Suppressor macrophage treated with lipopolysaccharide for 4 hours (primary cell): ENCODE data around the gene DR1.

Experiments
- DNase-seq: peaks from one replicate; pipeline ENCODE4 v3.0.0-alpha.2; 2020

Gene DR1

DNA sequence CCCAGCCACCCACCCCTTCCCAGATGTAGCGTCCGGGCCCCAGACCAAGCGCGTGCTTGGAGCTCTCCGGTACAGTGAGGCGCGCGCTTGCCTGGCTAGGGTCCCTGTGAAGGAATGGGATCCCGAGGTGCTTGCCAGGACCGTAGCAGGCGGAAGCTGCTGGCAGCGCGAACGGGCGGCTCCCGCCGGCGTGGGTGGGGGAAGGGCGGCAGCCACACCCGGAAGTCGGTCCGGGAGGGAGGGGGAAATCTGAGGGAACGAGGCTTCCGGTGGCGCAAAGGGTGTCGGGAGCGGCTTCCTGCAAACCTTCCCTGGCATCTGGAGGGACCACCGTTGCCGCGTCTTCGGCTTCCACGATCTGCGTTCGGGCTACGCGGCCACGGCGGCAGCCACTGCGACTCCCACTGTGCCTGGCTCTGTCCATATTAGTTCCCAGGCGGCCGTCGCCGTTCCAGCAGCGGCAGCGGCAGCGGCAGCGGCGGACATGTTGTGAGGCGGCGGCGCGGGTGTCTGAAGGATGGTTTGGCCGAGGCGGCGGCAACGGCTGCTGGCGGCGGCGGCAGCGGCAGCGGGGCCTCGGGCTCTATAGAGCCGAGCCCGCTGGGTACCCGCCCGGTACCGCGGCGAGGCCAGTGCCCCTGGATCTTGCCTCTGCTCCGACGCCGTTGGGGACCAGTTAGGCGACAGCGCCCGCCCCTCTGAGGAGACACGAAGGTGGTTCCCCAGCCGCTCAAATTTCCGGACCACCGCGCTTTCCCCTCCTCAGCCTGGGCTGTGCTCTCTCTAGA is at the start of gene DR1:
DR1 (plus strand) TSS at position 275 of the 788 bp plus-strand sequence. CDS start 739 bp downstream, outside the sequence.
- DNase-seq: peak; percentile 96

DNA sequence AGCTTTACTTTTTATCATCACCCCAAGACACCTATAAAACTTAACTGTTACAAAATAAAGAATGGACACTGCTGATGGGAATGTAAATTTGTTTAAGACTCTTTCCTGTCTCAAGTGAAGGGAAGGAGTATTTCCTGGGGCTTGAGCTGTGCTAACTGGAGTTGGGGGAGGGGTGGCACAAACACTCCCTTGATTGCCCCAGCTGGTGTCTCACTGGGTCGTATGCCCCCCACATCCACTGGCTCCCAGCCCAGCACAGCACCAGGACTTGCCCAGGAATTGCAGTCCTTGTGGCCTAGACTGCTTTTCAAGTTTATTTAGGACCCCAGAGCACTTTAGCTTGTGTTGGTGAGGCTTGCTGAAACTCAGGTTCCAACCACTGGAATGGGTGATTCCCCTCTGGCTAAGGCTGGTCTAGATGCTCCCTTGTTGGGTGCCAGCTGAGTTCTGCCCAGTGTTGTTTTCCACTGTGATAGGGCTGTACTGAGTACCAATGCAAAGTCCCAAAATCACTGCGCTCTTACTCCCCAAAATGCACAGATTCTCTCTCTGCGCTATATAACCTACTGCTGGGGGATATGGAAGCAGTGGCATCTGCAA is 49.1 kb upstream of the DR1 start:
- DNase-seq: no peak

DNA sequence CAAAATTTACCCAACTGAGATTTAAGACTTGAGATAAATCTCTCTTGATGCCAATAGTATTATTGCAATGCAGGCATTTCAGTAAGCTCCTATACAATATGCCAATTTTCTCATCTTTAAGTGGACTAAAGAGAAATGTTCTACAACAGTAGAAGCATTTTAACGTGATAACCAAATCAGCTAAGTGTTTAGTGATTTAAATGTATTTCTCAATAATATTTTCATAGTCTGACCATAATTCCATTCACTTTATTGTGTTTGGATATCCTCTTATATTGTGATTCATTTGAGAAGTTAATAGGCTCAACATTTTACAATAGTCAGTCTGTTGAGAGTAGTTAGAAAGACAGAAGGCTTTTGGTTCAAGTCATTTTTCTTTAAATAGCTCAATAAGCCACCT is 44.6 kb upstream of the DR1 start:
- no peak for DNase-seq

DNA sequence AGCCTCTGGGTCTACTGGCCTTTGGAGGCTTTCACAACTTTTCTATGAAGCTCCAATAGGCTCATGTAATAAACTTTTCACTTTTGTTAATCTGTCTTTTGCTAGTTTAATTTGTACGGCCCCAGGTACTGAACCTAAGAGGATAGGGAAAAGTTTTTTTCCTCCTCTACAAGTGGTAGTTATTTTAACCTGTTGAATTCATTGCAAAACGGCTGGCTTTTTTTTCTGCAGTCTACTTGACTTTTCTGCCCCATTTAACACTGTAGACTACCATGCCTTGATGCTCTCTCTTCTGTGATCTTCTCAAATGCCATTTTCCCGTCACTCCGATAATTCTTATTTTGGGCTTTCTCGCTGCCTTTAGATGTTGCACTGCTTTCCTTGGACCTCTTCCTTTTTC is 43.6 kb upstream of the DR1 start:
- DNase-seq: no peak

DNA sequence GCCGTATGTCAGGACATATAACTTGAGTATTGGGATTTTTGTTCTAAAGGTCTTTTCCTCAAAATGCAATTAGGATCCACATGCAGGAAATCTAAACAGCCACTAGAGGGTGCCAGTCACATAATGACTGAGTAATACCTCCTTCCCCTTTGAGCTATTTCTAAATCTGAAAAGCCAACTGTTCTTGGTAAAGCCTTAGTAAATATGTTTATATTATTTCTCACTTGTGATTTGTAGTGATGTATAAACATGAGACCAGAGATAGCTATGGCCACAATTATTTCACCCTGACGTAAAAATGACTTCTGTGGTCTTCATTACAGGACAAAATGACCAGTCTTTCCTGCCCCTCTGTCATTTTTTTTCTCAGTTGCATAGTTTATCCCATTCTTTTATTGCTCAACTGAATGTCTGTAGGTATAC is 41.0 kb upstream of the DR1 start:
- DNase-seq: peak; percentile 82

DNA sequence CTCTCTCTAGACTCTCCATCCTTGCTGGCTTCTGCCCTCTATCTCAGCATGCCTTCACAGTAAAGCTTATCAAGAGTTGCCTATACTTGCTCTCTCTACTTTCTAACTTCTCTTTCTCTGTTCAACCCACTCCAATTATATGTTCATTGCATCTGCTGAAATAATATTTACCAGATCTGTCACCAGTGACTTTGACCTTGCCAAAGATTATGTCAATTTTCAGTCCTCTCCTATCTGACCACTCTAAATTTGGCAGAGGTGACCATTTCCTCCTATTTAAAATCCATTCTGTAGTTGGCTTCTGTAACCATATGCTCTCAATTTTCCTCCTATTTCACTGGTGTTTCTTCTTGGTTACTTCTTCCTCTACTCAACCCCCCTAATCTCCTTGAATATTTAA is 38.8 kb upstream of the DR1 start:
- no peak for DNase-seq

DNA sequence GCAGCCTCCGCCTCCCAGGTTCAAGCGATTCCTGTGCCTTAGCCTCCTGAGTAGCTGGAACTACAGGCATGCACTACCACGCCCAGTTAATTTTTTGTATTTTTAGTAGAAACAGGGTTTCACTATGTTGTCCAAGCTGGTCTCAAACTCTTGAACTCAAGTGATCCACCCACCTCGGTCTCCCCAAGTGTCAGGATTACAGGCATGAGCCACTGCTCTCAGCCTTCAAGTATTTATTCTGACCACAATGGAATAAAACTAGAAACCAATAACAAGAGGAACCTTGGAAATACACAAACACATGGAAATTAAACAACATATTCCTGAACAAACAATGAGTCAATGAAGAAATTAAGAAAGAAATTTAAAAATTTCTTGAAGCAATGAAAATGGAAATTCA is 32.7 kb upstream of the DR1 start:
- DNase-seq: no peak

DNA sequence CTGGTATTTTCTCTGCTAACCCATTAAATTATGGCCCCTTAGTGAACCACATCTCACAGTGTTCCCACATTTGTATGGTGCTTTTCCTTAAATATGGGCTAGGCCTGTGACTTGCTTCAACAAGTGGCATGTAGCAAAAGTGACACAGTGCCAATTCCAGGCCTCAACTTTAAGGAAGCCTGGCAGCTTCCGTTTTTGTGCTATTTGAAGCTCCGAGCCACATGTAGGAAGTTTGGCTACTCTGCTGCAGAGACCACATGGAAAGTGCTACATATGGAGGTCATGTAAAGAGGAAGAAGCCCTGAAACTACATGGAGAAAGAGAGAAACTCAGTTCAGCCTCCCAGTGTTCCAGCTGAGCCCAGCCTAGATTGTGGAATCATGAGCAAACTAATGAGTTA is 28.5 kb upstream of the DR1 start:
- peak; percentile 80 for DNase-seq

DNA sequence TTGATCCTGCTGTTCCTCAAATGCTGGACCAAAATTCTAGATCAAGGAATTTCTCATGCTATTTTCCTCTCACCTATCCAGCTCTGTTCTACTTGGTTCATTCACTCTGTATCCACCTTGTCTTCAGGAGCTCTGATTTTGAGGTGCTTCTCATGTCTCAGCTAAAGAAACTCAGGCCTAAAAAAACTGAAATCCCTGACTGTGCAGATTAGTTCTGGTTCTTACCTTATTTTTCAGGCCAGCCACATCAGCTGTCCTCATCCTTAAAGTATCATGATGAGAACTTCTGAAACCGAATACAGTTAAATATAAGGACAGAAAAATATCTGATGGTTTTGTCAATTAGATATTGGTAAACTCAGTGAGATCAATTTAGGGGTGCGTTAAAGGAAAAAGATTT is 27.8 kb upstream of the DR1 start:
- DNase-seq: no peak

DNA sequence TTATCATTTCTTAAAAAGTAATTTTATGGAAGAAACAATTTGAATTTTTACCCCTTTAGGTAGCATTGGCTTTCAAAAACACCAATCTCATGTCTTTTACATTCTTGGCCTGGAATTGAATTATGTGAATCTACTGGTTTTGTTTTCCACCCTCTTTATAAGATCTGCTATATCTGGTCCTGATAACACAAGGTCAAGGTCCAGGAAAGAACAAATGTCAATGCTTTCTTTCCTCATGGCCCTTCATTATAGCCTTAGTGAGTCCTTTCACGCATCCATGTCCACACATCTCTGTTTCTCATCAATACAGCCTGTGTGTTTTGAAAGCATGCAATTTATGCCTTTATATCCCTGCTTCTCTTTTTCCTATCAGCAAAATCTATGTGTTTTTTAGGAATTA is 24.0 kb upstream of the DR1 start:
- no peak for DNase-seq

DNA sequence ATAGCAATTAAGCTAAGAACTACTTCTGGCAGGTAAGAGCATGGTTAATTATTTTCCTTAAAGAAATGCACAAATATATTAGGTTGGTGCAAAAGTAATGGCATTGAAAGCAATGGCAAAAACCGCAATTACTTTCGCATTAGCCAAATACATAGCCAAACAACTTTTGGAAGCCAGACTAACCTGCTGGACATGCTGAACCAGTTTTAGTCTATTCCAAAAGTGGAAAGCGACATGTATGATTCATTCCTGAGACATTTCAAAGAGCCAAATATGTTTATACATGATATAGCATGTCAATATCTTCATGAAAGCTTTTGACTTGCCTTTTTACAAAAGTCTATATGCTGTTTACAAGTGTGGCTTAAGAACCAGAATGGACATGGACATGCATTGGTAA is 23.4 kb upstream of the DR1 start:
- DNase-seq: no peak

DNA sequence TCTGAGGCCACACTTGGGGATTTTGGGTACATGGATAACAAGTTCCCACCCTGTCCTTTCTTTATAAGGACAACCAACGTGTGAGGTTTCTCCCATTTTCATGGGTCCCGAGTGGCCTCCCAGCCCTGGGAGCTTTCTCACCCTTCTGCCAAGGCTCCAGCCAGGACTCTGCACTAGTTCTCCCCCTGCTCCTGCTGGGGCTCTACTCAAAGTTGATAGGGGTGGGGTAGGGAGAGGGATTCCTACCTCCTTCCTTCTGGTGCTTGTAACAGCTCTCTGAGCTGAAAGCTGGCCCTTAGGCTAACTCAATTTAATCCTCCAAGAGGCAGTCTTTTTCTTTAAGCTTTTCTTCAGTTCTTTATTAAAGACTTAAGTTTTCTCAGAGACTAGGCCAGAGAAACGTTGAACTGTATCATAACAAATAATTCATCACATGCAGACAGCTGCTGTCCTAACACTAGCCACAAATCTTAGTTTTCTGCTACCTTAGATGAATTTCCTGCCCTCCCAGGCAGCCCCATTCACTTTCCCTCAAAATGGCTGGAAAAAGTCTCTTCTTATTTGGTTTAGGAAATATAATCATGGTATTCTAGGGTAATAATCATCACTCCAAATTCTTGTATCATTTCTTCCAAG is 22.4 kb upstream of the DR1 start:
- DNase-seq: no peak

DNA sequence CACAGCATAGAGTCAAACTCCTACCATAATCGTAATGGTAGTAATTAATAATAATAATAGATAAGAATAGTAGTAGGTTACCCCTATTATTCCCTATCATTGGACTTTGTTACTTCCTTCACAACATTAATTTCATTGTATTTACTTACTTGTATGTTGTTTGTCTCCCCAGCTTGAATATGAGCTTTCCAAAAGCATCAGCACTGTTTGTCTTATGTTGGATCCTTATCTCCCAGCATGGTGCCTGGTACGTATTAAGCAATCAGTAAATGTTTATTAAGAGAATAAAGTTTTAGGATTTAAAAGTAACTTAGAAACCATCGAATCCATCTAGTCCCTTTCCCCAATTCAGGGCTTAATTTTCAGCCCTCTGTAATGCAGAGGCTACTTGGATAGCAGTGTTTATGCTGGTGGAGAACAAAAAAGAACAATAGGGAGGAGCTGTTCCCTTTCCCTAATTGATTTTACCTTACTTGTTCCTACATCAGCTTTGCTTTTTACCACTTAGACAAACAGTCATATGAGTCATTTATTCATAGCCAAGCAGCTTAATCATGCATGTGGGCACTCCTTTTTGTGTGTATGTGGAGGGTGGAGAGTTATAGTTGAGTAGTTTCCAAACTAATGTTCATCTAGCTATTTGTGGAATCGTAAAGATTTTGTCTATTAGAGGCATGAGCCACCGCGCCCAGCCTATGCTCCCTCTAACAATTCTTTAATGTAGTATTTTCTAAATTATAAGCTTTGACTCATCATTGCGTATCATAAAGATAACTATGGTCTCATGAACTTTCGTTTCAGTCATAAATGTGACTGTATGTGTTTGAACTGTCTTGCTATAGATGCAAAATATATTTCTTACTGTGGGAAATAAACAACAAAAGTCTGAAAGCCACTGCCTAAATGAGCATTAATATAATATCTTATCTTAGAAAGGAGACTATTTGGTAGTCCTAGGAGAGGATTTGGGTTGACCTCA is 20.9 kb upstream of the DR1 start:
- DNase-seq: no peak

DNA sequence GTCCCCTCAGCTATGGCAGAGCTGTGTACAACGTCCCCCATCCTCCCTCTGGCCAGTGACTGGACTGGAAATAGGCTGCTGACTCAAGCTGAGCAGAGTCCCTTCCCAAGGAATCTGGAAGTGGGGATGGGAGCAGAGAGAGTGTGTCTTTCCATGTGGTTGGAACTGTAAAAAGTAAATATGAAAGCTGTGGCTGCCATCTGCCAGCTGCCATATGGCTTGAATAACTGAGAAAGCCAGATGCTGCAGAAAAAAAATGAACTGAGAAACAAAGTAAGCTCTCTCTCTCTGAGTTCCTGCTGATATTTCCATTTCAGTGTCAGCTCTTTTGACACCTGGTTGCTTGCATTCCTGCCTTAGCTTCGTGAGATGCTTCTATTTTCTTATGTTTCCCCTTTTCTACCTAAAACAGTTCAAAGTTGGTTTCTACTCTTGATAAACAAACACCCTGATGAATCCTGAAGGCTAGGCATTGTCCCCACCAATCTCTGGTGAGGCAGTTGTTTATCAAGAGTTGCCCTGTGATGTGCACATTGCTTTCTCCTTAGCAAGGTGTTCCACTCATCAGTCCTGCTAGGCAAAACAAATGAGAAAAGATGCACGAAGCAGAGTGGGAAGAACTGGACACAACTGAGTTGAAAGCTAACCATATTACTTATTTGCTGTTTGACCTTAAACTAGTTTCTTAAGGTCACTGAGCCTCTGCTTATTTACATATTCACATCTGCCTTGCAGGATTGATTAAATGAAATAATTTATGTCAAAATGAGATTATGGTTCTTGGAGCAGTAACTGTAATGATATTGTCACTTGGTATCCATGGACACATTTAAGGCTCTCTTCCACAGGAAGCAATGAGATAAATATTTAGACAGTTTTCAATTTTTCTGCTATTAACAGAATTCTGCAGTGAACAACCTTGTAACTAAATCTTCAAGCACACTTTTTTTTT is 16.6 kb upstream of the DR1 start:
- DNase-seq: no peak

DNA sequence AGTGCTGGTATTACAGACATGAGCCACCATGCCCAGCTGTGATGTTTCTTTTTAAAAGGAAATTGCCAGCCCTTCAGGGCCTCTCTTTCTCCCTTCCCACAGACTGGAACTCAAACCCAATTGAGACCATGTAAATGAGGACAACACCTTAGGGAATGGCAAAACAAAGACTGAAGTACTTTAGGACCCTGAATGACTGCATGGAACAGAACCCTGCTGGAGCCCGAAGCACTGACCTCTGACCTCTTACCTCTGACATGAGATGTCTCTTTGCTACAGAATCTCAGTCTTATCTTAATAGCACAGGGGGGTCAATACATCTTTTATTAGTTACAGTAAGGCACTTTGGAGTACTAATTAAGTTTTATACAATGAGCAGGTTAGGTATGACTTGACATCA is 15.5 kb upstream of the DR1 start:
- no peak for DNase-seq

DNA sequence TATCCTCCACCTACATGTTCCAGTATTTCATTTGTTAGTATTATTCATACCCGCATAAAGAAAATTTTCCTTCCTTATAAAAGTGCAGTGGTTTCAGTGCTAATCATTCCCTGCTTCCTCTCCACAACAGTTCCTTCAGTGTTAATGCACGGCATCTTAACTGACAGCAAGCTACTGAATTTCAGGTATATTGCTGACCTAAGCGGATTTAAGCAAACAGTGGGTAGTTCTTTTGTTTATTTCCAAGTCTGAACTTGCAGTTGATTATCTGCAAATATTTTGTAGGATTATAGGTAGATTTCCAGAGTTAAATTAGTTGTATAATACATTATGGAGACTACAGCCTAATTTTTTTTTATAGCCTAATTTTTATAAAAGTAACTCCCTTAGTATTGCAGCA is 15.1 kb upstream of the DR1 start:
- no peak for DNase-seq

DNA sequence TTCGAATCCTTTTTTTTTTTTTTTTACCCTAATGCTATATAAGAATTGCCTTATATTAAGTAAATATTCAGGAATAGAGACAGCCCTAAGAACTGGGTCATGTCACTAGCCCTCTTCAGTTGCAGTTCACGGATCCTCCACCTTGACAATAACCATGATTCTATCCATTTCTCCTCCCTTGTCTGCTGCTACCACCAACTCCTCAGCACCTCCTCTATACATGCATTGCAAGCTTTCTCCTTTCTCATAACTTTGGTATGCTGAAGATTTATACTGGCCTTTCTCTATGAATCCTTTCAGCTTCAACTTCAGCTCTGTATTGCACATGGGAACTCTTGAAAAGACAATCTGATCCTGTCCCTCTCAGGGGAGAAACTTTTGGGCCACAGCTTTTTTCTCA is 14.3 kb upstream of the DR1 start:
- no peak for DNase-seq

DNA sequence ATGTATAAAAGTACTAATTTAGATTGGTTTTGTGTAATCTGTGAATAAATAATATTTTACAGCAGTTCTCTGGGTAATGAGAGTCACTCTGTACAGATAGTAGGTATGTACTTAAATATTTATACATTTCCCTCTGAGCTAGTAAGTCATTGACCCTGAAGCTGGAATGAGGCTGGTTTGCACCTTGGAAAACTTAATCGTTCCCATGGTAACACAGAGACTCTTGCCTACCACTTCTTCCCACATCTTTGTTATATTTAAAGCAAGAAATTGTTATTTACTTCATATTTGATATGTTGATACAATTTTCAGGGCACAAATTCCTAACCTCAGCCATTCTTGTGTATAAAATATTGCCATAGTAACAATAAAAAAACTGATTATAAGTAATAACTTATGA is 13.3 kb upstream of the DR1 start:
- DNase-seq: no peak

DNA sequence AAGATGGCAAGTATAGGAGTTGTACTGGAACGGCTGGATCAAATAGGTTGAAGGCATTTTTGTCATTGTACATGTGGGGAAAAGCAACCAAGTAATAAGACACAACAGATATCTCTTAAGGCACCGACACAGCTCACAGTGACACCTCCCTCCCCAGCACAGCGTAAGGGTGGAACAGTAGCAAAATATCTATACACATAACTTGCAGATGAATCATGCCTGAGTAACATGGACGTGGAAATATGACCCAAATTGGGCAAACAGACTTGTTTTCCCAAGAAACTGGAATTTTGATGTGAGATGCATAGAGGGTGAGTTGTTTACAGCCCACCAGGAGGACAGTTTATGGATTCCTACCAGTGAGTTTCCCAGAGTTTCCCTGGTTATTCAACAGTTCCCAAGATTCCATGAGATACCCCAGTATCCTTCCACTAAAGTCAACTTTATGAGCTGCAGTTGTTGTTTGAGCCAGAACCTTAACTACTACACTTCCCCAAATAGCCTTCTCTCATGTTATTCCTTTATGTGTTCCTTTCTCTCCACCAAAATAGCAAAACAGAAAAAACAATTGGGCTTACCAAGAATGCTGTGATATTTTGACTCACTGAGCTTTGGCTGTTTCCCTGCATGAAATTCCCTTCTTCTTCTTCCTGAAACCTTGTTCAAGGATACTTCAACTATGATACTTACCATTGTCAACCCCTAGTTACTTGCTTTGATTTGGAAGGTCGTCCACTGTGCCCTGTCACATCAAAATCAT is 7.1 kb upstream of the DR1 start:
- no peak for DNase-seq

DNA sequence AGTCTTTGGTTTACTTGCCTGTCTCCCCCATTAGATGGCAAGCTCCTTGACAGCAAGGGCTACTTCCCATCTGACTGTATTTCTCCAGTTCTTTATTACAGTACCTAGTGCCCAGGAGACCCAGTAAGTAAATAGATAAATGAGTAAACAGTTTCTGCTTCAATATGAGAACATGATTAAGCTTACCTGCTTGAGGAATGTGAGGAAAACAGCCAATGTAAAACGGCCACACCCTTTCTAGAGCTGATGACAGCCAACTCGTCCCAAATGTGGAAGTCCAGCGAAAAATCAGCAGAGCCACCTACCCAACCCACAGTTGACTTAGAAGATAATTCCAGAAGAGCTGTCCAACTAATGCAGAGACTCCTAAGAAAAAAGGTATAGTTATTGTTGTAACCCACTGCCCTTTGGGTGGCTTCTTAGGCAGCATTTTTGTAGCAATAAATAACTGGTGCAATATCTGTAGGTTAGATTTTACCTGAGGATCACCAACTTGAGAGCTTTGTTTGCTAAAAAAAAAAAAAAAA is 6.5 kb upstream of the DR1 start:
- DNase-seq: no peak

DNA sequence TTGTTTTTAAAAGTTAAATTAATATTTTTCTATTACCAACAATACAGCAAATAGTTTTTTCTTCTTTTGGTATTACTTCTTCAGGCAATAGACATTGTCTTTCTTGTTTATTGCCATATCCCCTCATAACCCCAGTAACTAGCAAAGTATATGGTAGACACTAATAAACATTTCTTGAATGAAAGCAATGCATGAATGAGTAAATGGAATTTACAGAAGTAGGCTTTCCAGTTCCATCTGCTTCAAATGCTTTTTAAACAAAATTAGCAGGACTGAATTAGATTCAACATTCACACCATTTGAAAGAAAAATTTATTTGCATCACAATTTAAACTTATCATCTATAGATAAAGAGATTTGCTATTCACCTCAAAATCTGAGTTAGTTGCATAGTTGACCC is 5.6 kb upstream of the DR1 start:
- DNase-seq: no peak
